GM12878 (cell line): ENCODE results near the gene BARHL1. TPM values are rescaled to one million over a fixed set of nuclear protein-coding genes. Genes with fewer than 3 reads are reported as not detected.

Experiments
- ATAC-seq: fragments of 200-7000 bp; cut with Tn5 transposase; 3 replicates; pipeline ENCODE4 v1.9.1; 2020; ENCODE audit warnings: mild to moderate bottlenecking, moderate library complexity
- BruUV-seq: library from RNA; stranded (reverse); fragments of 400-500 nt; replicated peaks from 2 replicates; lab custom pipeline; 2021; lab: Mats Ljungman, UMichigan
- CTCF ChIA-PET: fragments of 300-600 bp; sonication (Branson Sonifier 250); formaldehyde crosslinking; extraction: SDS; loops from one replicate; lab custom pipeline; 2021; ENCODE audit warnings: inconsistent platforms; lab: Yijun Ruan, JAX
- POLR2A ChIA-PET: fragments of 350-600 bp; formaldehyde crosslinking; extraction: SDS; loops from one replicate; lab custom pipeline; 2021; ENCODE audit warnings: inconsistent platforms; lab: Charles Lee
- RAD21 ChIA-PET: fragments of 300-600 bp; sonication (Branson Sonifier 250); formaldehyde crosslinking; loops from one replicate; lab custom pipeline; 2023; ENCODE audit warnings: antibody characterized with exemption; ENCODE audit not compliant: unreplicated experiment; lab: Charles Lee
- SMC1A ChIA-PET: fragments of 300-600 bp; sonication (Branson Sonifier 250); formaldehyde crosslinking; loops from one replicate; lab custom pipeline; 2023; ENCODE audit not compliant: unreplicated experiment, uncharacterized antibody; lab: Charles Lee
- DNase-seq: peaks from one replicate; pipeline ENCODE4 v3.0.0-alpha.2; 2011; ENCODE audit warnings: low read depth, low spot score
- FAIRE-seq: peaks from 3 replicates; lab custom pipeline; 2011; peaks lifted over from hg19 to GRCh38; lab: Jason Lieb, UNC
- H2AFZ ChIP-seq: 2 replicates; pipeline ENCODE4 v1.6.0; 2011; ENCODE audit warnings: low read depth, low read length, control low read depth; ENCODE audit not compliant: control insufficient read depth
- H3K27ac ChIP-seq: 2 replicates; pipeline ENCODE4 v1.5.1; 2011; ENCODE audit warnings: control low read depth; ENCODE audit not compliant: control insufficient read depth, insufficient read depth
- H3K27me3 ChIP-seq, 2 experiments: replicated peaks in 1 of 2; 2 replicates each; pipeline versions ENCODE4 v1.6.0 to v1.6.1; 2011; ENCODE audit warnings: low read length in 1 of 2; ENCODE audit not compliant: control insufficient read depth in 2 of 2, insufficient read depth in 2 of 2
- H3K36me3 ChIP-seq, 2 experiments: 2 replicates each; pipeline ENCODE4 v1.5.1; 2011; ENCODE audit warnings: low read length in 1 of 2; ENCODE audit not compliant: control insufficient read depth in 2 of 2, insufficient read depth in 2 of 2
- H3K4me1 ChIP-seq: 2 replicates; pipeline ENCODE4 v1.6.1; 2011; ENCODE audit warnings: mild to moderate bottlenecking, low read length, moderate library complexity, mixed read lengths; ENCODE audit not compliant: control insufficient read depth, insufficient read depth
- H3K4me2 ChIP-seq: 2 replicates; pipeline ENCODE4 v1.6.0; 2011; ENCODE audit warnings: control low read depth; ENCODE audit not compliant: control insufficient read depth, insufficient read depth
- H3K4me3 ChIP-seq: fragments of 200-600 bp; sonication (generic); 2 replicates; pipeline ENCODE4 v1.5.1; 2016
- H3K79me2 ChIP-seq: 2 replicates; pipeline ENCODE4 v1.6.0; 2011; ENCODE audit warnings: low read length; ENCODE audit not compliant: control insufficient read depth, insufficient read depth
- H3K9ac ChIP-seq: 2 replicates; pipeline ENCODE4 v1.8.0; 2011; ENCODE audit warnings: low read length, control low read depth, mixed read lengths; ENCODE audit not compliant: control insufficient read depth, insufficient read depth
- H3K9me3 ChIP-seq: replicated peaks from 3 replicates; pipeline ENCODE4 v1.5.1; 2011; ENCODE audit warnings: mild to moderate bottlenecking, low read length; ENCODE audit not compliant: control insufficient read depth, insufficient read depth
- H4K20me1 ChIP-seq: 2 replicates; pipeline ENCODE4 v1.6.0; 2011; ENCODE audit not compliant: control insufficient read depth, insufficient read depth
- GATAD2B ChIP-seq: fragments of 450-650 bp; conservative IDR thresholded peaks from 2 replicates; pipeline ENCODE4 v1.6.1; 2017; ENCODE audit warnings: low read depth, mild to moderate bottlenecking, moderate library complexity
- HCFC1 ChIP-seq: fragments of 150-350 bp; IDR thresholded peaks from 2 replicates; pipeline ENCODE4 v1.6.1; 2014; ENCODE audit warnings: low read length
- MYB ChIP-seq: fragments of 150-350 bp; IDR thresholded peaks from 2 replicates; pipeline ENCODE4 v1.6.1; 2014; ENCODE audit warnings: mild to moderate bottlenecking, low read depth, low read length, borderline replicate concordance
- PAX8 ChIP-seq: fragments of 450-650 bp; IDR thresholded peaks from 2 replicates; pipeline ENCODE4 v1.6.1; 2017; ENCODE audit warnings: mild to moderate bottlenecking, moderate library complexity
- POLR2A ChIP-seq: IDR thresholded peaks from 2 replicates; pipeline ENCODE4 v1.6.1; 2011; ENCODE audit warnings: low read depth, mild to moderate bottlenecking, low read length
- SREBF2 ChIP-seq: IDR thresholded peaks from 2 replicates; pipeline ENCODE4 v1.6.1; 2012; ENCODE audit warnings: mild to moderate bottlenecking, low read length
- ZBTB33 ChIP-seq: fragments of 450-650 bp; IDR thresholded peaks from 2 replicates; pipeline ENCODE4 v1.6.1; 2017; ENCODE audit warnings: mild to moderate bottlenecking
- WGBS: methylation state at CpG from one replicate; pipeline ENCODE4 v1.1.6; 2016; ENCODE audit warnings: low lambda C conversion rate; ENCODE audit not compliant: insufficient replicate concordance, insufficient coverage; ENCODE audit errors: missing lambda C conversion rate; 5-methylcytosine and 5-hydroxymethylcytosine counted together
- in situ Hi-C: fragments of 300-500 bp; cut with MboI; formaldehyde crosslinking; loops from 9 replicates; pipeline ENCODE4 v1.14.3; 2018; ENCODE audit warnings: mixed read lengths
- intact Hi-C: fragments of 100-400 bp; cut with micrococcal nuclease; formaldehyde crosslinking; loops from one replicate; pipeline ENCODE4 v1.14.2; 2022; ENCODE audit not compliant: unreplicated experiment
- polyA plus RNA-seq, 11 experiments: library from polyadenylated mRNA; depleted of rRNA in 4 of 11; unstranded in 6 of 11; stranded (reverse) in 5 of 11; fragments of >200 nt; fragmentation: Nextera tagmentation in 4 of 11; fragmentation: Illumina TruSeq in 1 of 11; extraction: Ambion mirVana in 4 of 11; extraction: Trizol in 1 of 11; gene quantifications; 1 replicate in 1 of 11; 2 replicates in 10 of 11; pipeline versions ENCODE4 v1.2.1 to v1.2.3, GENCODE V29; 2011 to 2016; ENCODE audit warnings: inconsistent platforms in 2 of 11, missing spikeins in 2 of 11, low read depth in 1 of 11
- total RNA-seq, 4 experiments: library from RNA; depleted of rRNA in 3 of 4; stranded (reverse); fragments of >200 nt in 3 of 4; fragmentation: Illumina TruSeq in 1 of 4; extraction: Trizol in 1 of 4; gene quantifications; 2 replicates each; pipeline versions ENCODE4 v1.2.1 to v1.2.3, GENCODE V29; 2013 to 2021

BARHL1 gene
- total and polyA plus RNA-seq, 10 of the 15 experiments (the other 5 are each of a cell fraction or from before 2014, with no cell fraction given) = not detected

GRCh38 chr9:132591751-132592314 lies 9.4 kb downstream of the BARHL1 start:
- ChIA-PET RAD21 (no interaction called here), SMC1A (no interaction called here), POLR2A (no interaction called here), CTCF (interaction anchor here (0.6 kb wide), 1 partner anchor 661 kb away, joined by 3 read pairs; no protein-coding TSS in a partner anchor)
- H3K36me3 ChIP-seq = peaks cover 1 to 5% of the 10 kb centered on the region in 2 experiments
- no peak overlapping the region for H3K4me3 ChIP-seq
- H3K27ac ChIP-seq = no peak overlapping the region
- H3K9ac ChIP-seq = no peak overlapping the region
- H3K4me1 ChIP-seq = no peaks in the 10 kb centered on the region
- DNase-seq (no peak), FAIRE-seq (no peak), ATAC-seq (no peak)
- H3K9me3 ChIP-seq = no peaks in the 10 kb centered on the region
- H3K27me3 ChIP-seq = peaks cover 1 to 10% of the 10 kb centered on the region in 2 experiments; a peak in 3 of 4 replicates
- H3K4me2 ChIP-seq = no peak overlapping the region
- intact Hi-C loops (no loop called here), in situ Hi-C loops (no loop called here)
- no peaks in the 10 kb centered on the region for H4K20me1 ChIP-seq
- BruUV-seq = no TSS peak
- 76% methylated on average over 9 of the region's 9 CpGs for WGBS
- H2AFZ ChIP-seq = no peak overlapping the region
- TF ChIP-seq GATAD2B (no peak), PAX8 (no peak), SREBF2 (no peak), MYB (no peak), POLR2A (no peak), ZBTB33 (no peak), HCFC1 (no peak)
- no peaks in the 10 kb centered on the region for H3K79me2 ChIP-seq
